MM.1S (cell line): ENCODE measurements around the gene PRKG2.

Source experiments
- DNase-seq: peaks from one replicate; pipeline ENCODE4 v3.0.0-alpha.2; 2015
- H2AFZ ChIP-seq: fragments of 300-600 bp; sonication (generic); 2 replicates; pipeline ENCODE4 v1.6.0; 2016; ENCODE audit warnings: antibody characterized with exemption, low read length
- H3F3A ChIP-seq: fragments of 300-600 bp; sonication (generic); 2 replicates; pipeline ENCODE4 v1.6.1; 2016; ENCODE audit warnings: mild to moderate bottlenecking, antibody characterized with exemption, low read length, moderate library complexity, mixed read lengths; ENCODE audit not compliant: insufficient read depth
- H3K27ac ChIP-seq: fragments of 300-600 bp; sonication (generic); 2 replicates; pipeline ENCODE4 v1.5.1; 2016; ENCODE audit warnings: mild to moderate bottlenecking, low read length
- H3K27me3 ChIP-seq: fragments of 300-600 bp; sonication (generic); replicated peaks from 2 replicates; pipeline ENCODE4 v1.6.0; 2016; ENCODE audit warnings: low read length; ENCODE audit not compliant: insufficient read depth
- H3K36me3 ChIP-seq: fragments of 300-600 bp; sonication (generic); replicated peaks from 2 replicates; pipeline ENCODE4 v1.6.1; 2016; ENCODE audit warnings: mild to moderate bottlenecking, low read length, mixed read lengths; ENCODE audit not compliant: insufficient read depth
- H3K4me1 ChIP-seq: fragments of 300-600 bp; sonication (generic); 2 replicates; pipeline ENCODE4 v1.6.1; 2016; ENCODE audit warnings: low read length, mixed read lengths
- H3K4me2 ChIP-seq: fragments of 300-600 bp; sonication (generic); 2 replicates; pipeline ENCODE4 v1.6.0; 2016; ENCODE audit warnings: low read depth, low read length
- H3K4me3 ChIP-seq: fragments of 300-600 bp; sonication (generic); 2 replicates; pipeline ENCODE4 v1.5.1; 2016; ENCODE audit warnings: low read length, mixed read lengths
- H3K79me2 ChIP-seq: fragments of 300-600 bp; sonication (generic); 2 replicates; pipeline ENCODE4 v1.6.1; 2016; ENCODE audit warnings: mixed run types, low read length, mixed read lengths
- H3K9ac ChIP-seq: fragments of 300-600 bp; sonication (generic); 2 replicates; pipeline ENCODE4 v1.6.1; 2016; ENCODE audit warnings: low read length, mixed read lengths
- H3K9me2 ChIP-seq: fragments of 300-600 bp; sonication (generic); replicated peaks from 2 replicates; pipeline ENCODE4 v1.6.1; 2016; ENCODE audit warnings: mild to moderate bottlenecking, low read length, mixed read lengths; ENCODE audit not compliant: insufficient read depth
- H3K9me3 ChIP-seq: fragments of 300-600 bp; sonication (generic); replicated peaks from 2 replicates; pipeline ENCODE4 v1.6.1; 2016; ENCODE audit warnings: mild to moderate bottlenecking, low read length, mixed read lengths; ENCODE audit not compliant: insufficient read depth
- H4K20me1 ChIP-seq: fragments of 300-600 bp; sonication (generic); 2 replicates; pipeline ENCODE4 v1.6.1; 2016; ENCODE audit warnings: mild to moderate bottlenecking, low read length, moderate library complexity, mixed read lengths; ENCODE audit not compliant: insufficient read depth
- CTCF ChIP-seq: fragments of 300-600 bp; sonication (generic); IDR thresholded peaks from 2 replicates; pipeline ENCODE4 v1.5.1; 2016; ENCODE audit warnings: antibody characterized with exemption, low read length, mixed read lengths
- EZH2 ChIP-seq: fragments of 300-600 bp; sonication (generic); optimal IDR thresholded peaks from 2 replicates; pipeline ENCODE3; 2017; ENCODE audit warnings: low read depth, mild to moderate bottlenecking, antibody characterized with exemption, low read length, mixed read lengths
- EZH2phosphoT487 ChIP-seq: fragments of 300-600 bp; sonication (generic); IDR thresholded peaks from 2 replicates; pipeline ENCODE4 v1.6.1; 2018; ENCODE audit warnings: antibody characterized with exemption, low read length

PRKG2 gene

DNA sequence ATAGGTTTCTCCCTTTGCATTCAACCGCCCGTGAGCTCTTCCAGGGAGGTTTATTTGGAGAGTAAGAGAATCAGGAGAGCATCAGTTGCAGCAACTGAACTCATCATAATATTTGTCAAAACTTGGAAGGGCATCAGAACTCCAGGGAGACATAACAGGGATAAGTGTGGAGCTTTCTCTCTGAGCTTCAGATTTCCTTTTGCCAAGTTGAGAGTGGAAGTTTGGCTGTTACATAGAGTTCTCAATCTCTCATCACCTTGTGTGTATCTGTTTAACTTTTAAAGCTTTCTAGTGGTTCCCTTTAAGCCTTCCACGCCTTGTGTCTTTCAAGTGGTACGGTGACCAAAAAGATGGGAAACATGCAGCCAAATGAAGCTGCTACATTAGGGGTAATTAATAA, 165.7 kb downstream of the PRKG2 start:
- no peak overlapping the region for H3K4me3 ChIP-seq
- no peaks in the 10 kb centered on the region for H3K9me3 ChIP-seq
- no peak for TF ChIP-seq EZH2
- no peak for TF ChIP-seq EZH2phosphoT487
- TF ChIP-seq CTCF: no peak
- H2AFZ ChIP-seq: no peak overlapping the region
- H3K79me2 ChIP-seq: no peaks in the 10 kb centered on the region
- H3K36me3 ChIP-seq: no peaks in the 10 kb centered on the region
- H3K27ac ChIP-seq: no peak overlapping the region
- H3K9me2 ChIP-seq: no peaks in the 10 kb centered on the region
- no peak for DNase-seq
- peaks cover 8% of the 10 kb centered on the region for H3K4me1 ChIP-seq
- peaks cover 14% of the 10 kb centered on the region for H3F3A ChIP-seq
- no peak overlapping the region for H3K4me2 ChIP-seq
- peaks cover 92% of the 10 kb centered on the region for H3K27me3 ChIP-seq
- no peak overlapping the region for H3K9ac ChIP-seq
- H4K20me1 ChIP-seq: peaks cover 8% of the 10 kb centered on the region; the same call in 1 of the 2 replicates

DNA sequence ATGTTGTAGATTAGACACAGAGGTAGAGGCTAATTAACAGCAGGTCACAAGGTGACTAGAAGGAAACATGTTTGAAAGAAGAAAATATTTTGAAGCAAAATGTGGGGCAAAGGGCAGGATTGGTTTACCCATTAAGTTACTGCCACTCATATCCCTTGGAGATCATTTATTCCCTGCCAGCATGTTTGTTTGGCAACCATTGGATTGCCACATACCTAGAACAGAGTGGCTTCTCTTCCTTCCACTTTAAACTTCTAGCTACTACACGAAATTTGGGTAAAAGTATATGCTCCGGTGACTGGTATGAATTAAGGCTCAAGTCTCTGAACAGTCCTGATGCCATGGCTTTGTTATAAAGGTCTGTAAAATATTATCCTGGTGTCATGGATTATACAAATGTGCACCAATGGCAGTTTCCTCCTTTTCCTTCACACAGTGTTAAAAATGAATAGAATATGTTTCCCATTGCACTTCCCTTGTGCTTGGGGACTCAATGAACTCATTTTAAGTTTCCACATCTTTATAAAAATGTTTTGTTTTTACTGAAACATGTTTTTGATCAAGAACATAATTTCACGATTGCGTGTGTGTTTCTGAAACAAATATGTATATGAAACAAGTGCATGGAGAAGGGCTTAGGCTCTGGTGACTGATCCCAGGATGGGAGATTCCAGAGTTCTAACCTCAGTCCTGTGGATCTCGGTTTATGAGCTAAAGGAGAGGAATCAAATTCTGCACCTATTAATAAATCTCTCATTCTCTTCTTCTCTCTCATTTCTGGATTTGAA, 172.2 kb downstream of the PRKG2 start:
- Histone ChIP-seq H3K79me2 (no peaks in the 10 kb centered on the region), H3K4me3 (no peak overlapping the region), H2AFZ (no peak overlapping the region), H3F3A (no peaks in the 10 kb centered on the region), H3K27me3 (peaks cover 83% of the 10 kb centered on the region), H3K4me2 (no peak overlapping the region), H3K27ac (no peak overlapping the region), H4K20me1 (no peaks in the 10 kb centered on the region), H3K9me3 (no peaks in the 10 kb centered on the region), H3K36me3 (no peaks in the 10 kb centered on the region), H3K4me1 (no peaks in the 10 kb centered on the region), H3K9ac (no peak overlapping the region), H3K9me2 (no peaks in the 10 kb centered on the region)
- TF ChIP-seq CTCF (no peak), EZH2 (no peak), EZH2phosphoT487 (no peak)
- DNase-seq: no peak

GRCh38 chr4:81040012-81040659, 174.9 kb downstream of the PRKG2 start:
- Histone ChIP-seq H3K27ac (no peak overlapping the region), H3K36me3 (no peaks in the 10 kb centered on the region), H3K4me1 (no peaks in the 10 kb centered on the region), H2AFZ (no peak overlapping the region), H4K20me1 (no peaks in the 10 kb centered on the region), H3K27me3 (peaks cover 57% of the 10 kb centered on the region), H3K9me2 (no peaks in the 10 kb centered on the region), H3K4me2 (no peak overlapping the region), H3K9ac (no peak overlapping the region), H3F3A (no peaks in the 10 kb centered on the region), H3K4me3 (no peak overlapping the region), H3K79me2 (no peaks in the 10 kb centered on the region), H3K9me3 (no peaks in the 10 kb centered on the region)
- DNase-seq: peak; percentile 45
- TF ChIP-seq EZH2 (no peak), EZH2phosphoT487 (no peak), CTCF (peak; percentile 71)
